Fibroblast of pulmonary artery (primary cell): Measurements from ENCODE around the gene OR5H2.

Experiments used
- DNase-seq: peaks from one replicate; pipeline ENCODE4 v3.0.0-alpha.2; 2010; ENCODE audit warnings: low read depth
- H3K4me3 ChIP-seq: replicated peaks from 2 replicates; pipeline ENCODE4 v1.5.1; 2011; ENCODE audit warnings: low read depth, mild to moderate bottlenecking, control low read depth, low read length, moderate library complexity
- TF ChIP-seq, protein P1 (sequence below): IDR thresholded peaks from 2 replicates; pipeline ENCODE4 v1.5.1; 2011; ENCODE audit warnings: mild to moderate bottlenecking, control low read depth, low read length, inconsistent platforms; ENCODE audit errors: missing control alignments

OR5H2 gene

DNA sequence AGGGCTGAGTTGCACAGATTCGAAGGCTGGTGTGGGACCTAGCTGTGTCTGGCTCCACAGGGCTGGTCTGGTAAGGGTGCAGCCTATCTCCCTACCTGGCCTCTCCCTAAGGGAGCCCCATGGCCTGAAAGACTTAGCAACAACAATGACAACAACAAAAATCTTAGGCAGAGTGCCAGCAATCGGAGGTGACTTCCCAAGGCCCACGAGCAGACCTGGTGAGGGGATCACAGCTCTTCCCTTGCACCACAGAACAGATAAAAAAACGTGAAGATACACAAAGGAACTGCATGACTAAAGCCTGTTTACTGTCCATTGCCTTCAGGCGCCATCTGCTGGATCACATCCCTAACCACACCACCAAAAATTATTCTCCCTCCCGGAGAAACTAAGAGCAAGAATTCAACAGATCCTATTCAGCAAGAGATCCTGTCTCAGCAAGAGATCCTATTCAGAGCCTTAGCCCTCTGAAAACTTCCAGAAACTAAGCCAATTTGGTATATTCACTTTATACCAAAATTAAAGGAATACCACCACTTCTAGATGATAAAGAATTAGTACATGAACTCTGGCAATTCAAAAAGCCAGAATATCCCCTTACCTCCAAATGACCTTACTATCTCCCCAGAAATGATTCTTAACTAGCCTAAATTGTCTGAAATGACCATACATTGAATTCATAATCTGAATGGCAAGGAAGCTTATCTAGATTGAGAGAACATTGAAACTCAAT, 47.3 kb downstream of the OR5H2 start:
- no peak overlapping the region for H3K4me3 ChIP-seq
- DNase-seq, result peak; percentile 65
- TF ChIP-seq, protein P1, sequence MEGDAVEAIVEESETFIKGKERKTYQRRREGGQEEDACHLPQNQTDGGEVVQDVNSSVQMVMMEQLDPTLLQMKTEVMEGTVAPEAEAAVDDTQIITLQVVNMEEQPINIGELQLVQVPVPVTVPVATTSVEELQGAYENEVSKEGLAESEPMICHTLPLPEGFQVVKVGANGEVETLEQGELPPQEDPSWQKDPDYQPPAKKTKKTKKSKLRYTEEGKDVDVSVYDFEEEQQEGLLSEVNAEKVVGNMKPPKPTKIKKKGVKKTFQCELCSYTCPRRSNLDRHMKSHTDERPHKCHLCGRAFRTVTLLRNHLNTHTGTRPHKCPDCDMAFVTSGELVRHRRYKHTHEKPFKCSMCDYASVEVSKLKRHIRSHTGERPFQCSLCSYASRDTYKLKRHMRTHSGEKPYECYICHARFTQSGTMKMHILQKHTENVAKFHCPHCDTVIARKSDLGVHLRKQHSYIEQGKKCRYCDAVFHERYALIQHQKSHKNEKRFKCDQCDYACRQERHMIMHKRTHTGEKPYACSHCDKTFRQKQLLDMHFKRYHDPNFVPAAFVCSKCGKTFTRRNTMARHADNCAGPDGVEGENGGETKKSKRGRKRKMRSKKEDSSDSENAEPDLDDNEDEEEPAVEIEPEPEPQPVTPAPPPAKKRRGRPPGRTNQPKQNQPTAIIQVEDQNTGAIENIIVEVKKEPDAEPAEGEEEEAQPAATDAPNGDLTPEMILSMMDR, result peak; percentile 87

DNA sequence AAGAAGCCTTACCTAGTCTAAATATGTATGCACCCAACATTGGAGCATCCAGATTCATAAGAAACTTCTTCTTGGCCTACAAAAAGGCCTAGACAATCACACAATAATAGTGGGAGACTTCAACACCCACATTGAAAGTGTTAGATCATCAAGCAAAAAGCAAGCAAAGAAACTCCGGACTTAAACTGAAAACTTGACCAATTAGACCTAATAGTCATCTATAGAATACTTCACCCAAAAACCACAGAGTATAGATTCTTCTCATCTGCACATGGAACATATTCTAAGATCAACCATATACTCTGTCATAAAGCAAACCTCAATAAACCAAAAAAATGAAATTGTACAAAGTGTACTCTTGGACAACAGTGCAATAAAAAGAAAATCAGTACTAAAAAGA, 49.0 kb downstream of the OR5H2 start:
- no peak overlapping the region for H3K4me3 ChIP-seq
- TF ChIP-seq, protein P1, result no peak

More for the DNA sequence above, 49.0 kb downstream of the OR5H2 start:
- no peak for DNase-seq
